Measurements from ENCODE around the gene KCNN2. TPM values are rescaled to one million over a fixed set of nuclear protein-coding genes. Genes with fewer than 3 reads are reported as not detected.

The KCNN2 gene
- total and polyA plus RNA-seq, 2 experiments from 2014 or later: not detected

DNA sequence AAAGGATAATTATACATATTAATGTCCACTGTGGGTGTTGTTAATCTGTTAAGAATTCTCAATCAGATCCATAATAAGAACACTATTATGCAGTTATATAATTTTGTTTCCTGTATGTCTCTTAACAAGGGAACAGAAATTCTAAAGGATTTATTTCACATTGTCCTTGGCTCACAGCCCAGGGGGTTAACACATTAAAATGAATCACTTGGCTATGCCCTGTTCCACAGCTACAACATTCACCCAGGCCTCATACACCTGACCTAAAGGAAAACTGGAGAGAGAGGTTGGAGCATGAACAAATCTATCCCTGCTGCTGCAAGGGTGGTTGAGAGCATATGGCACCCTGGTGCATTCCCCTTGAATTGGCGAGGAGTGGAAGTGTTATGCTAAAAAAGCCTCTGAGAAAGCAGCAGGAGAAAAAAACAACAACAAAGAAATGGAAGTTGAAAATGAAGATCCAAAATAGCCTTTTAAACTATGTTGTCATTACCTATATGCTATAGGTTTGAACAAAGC is 116.0 kb downstream of the KCNN2 start:
- in situ Hi-C loops (cut with MboI): no loop called here
- DNase-seq: no peak

DNA sequence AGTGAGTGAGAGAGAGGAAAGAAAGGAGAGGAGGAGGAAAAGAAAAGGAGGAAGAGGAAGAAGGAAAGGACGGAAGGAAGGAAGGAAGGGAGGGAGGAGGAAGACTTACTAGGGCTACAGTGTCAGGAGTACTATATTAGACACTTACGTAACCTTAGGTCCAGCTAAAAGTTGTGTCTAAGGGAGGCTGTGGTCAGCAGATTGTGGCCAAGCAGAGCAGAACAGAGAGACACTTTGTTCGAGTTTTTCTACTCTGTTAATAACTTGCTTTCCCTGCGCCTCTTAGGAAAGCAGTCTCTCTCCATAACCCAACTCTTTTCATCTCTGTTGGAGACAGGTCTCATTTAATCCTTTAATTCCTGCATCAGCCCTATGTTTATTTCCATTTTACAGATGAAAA is 138.9 kb downstream of the KCNN2 start:
- H3K27ac ChIP-seq: no peak overlapping the region
- WGBS, 2 experiments (ENCODE audit: low coverage in 1 of 2, low lambda C conversion rate in 2 of 2, missing lambda C conversion rate in 2 of 2): 35 to 37% methylated on average over 4 of the region's 4 CpGs

More for the DNA sequence above, 116.0 kb downstream of the KCNN2 start:
- no peak overlapping the region for H3K27ac ChIP-seq
- no peak overlapping the region for H3K9ac ChIP-seq
- H3K27me3 ChIP-seq (replicated peaks; ENCODE audit: insufficient read depth): no peaks in the 10 kb centered on the region
- no peak overlapping the region for H3K4me3 ChIP-seq
- no peaks in the 10 kb centered on the region for H3F3A ChIP-seq (ENCODE audit: insufficient read depth)
- no peaks in the 10 kb centered on the region for H3K79me2 ChIP-seq (ENCODE audit: insufficient read depth)
- no peaks in the 10 kb centered on the region for H3K9me3 ChIP-seq (ENCODE audit: low read depth)
- no peaks in the 10 kb centered on the region for H4K20me1 ChIP-seq (ENCODE audit: insufficient read depth)
- no peak for TF ChIP-seq EZH2 (IDR thresholded peaks at IDR 0.05; ENCODE audit: insufficient read depth, poor library complexity, severe bottlenecking)
- TF ChIP-seq EZH2phosphoT487 (IDR thresholded peaks at IDR 0.05; ENCODE audit: insufficient read depth, low read depth): no peak
- no peaks in the 10 kb centered on the region for H3K36me3 ChIP-seq (ENCODE audit: low read depth)
- H3K4me1 ChIP-seq (ENCODE audit: insufficient read depth): no peaks in the 10 kb centered on the region
- no peaks in the 10 kb centered on the region for H3K9me2 ChIP-seq (ENCODE audit: insufficient read depth)
- 0% methylated on average over 1 of the region's 1 CpG for WGBS, 2 experiments (ENCODE audit: low coverage in 1 of 2, low lambda C conversion rate in 2 of 2, missing lambda C conversion rate in 2 of 2)
- no peak overlapping the region for H3K4me2 ChIP-seq (ENCODE audit: unreplicated experiment)
- no peak overlapping the region for H2AFZ ChIP-seq

DNA sequence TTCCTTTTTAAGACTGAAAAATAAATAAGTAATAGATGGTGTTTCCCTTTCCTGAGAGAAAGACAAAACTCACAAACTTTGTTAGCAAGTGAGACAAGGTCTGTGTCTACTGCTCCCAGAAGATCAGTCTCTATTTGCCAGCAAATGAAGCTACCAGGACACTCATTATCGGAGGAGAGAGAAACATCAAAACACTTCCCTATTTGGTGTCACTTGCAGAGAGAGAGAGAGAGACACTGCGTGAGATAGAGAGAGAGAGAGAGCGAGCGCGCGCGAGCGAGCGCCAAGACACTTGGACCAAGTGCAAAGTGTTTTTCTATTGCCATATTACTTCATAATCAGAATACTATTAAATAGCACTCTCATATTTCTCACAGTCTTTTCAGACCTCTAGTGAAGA is 142.7 kb downstream of the KCNN2 start:
- TF ChIP-seq EZH2phosphoT487 (IDR thresholded peaks at IDR 0.05; ENCODE audit: insufficient read depth, low read depth) (no peak), EZH2 (IDR thresholded peaks at IDR 0.05; ENCODE audit: insufficient read depth, poor library complexity, severe bottlenecking) (no peak)
- Histone ChIP-seq H3K9me2 (ENCODE audit: insufficient read depth) (no peaks in the 10 kb centered on the region), H3K79me2 (ENCODE audit: insufficient read depth) (no peaks in the 10 kb centered on the region), H3K4me3 (no peak overlapping the region), H3K27ac (no peak overlapping the region), H3K9ac (no peak overlapping the region), H3K27me3 (replicated peaks; ENCODE audit: insufficient read depth) (no peaks in the 10 kb centered on the region), H2AFZ (no peak overlapping the region), H3K36me3 (ENCODE audit: low read depth) (no peaks in the 10 kb centered on the region), H3K4me2 (ENCODE audit: unreplicated experiment) (no peak overlapping the region), H3F3A (ENCODE audit: insufficient read depth) (no peaks in the 10 kb centered on the region), H3K4me1 (ENCODE audit: insufficient read depth) (no peaks in the 10 kb centered on the region), H3K9me3 (ENCODE audit: low read depth) (no peaks in the 10 kb centered on the region), H4K20me1 (ENCODE audit: insufficient read depth) (no peaks in the 10 kb centered on the region)
- DNase-seq: no peak
- in situ Hi-C loops (cut with MboI): no loop called here
- WGBS, 2 experiments (ENCODE audit: low coverage in 1 of 2, low lambda C conversion rate in 2 of 2, missing lambda C conversion rate in 2 of 2): 63 to 71% methylated on average over 9 of the region's 9 CpGs

More for the DNA sequence above, 138.9 kb downstream of the KCNN2 start:
- Histone ChIP-seq H3K4me1 (ENCODE audit: insufficient read depth) (no peaks in the 10 kb centered on the region), H3K9me3 (ENCODE audit: low read depth) (no peaks in the 10 kb centered on the region), H3K79me2 (ENCODE audit: insufficient read depth) (no peaks in the 10 kb centered on the region), H3K9ac (no peak overlapping the region), H3K4me3 (no peak overlapping the region), H3K9me2 (ENCODE audit: insufficient read depth) (no peaks in the 10 kb centered on the region), H3F3A (ENCODE audit: insufficient read depth) (no peaks in the 10 kb centered on the region), H3K27me3 (replicated peaks; ENCODE audit: insufficient read depth) (no peaks in the 10 kb centered on the region), H4K20me1 (ENCODE audit: insufficient read depth) (no peaks in the 10 kb centered on the region), H3K4me2 (ENCODE audit: unreplicated experiment) (no peak overlapping the region), H3K36me3 (ENCODE audit: low read depth) (no peaks in the 10 kb centered on the region), H2AFZ (no peak overlapping the region)
- in situ Hi-C loops (cut with MboI): no loop called here
- DNase-seq: no peak
- TF ChIP-seq EZH2phosphoT487 (IDR thresholded peaks at IDR 0.05; ENCODE audit: insufficient read depth, low read depth) (no peak), EZH2 (IDR thresholded peaks at IDR 0.05; ENCODE audit: insufficient read depth, poor library complexity, severe bottlenecking) (no peak)

DNA sequence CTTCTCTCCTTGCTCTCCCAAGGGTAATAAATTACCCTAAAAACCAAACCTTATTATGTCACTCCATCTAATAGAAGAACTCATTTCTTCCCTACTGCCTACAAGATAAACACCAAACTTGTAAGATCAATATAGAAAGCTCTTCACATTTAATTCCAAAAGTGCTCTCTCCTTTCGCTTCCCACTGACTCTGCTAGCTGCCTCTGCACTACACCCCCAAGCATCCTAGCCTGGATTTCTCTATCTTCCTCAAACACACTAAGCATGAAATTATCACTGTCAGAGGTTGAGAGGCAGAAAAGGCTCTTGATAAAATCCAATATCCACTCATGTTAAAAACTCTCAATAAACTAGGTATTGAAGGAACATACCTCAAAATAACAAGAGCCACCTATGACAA is 162.4 kb downstream of the KCNN2 start:
- no peak overlapping the region for H3K4me2 ChIP-seq (ENCODE audit: unreplicated experiment)
- no peaks in the 10 kb centered on the region for H3K9me2 ChIP-seq (ENCODE audit: insufficient read depth)
- no peaks in the 10 kb centered on the region for H3F3A ChIP-seq (ENCODE audit: insufficient read depth)
- H3K4me3 ChIP-seq: no peak overlapping the region
- H2AFZ ChIP-seq: no peak overlapping the region
- 33 to 40% methylated on average over 1 of the region's 1 CpG for WGBS, 2 experiments (ENCODE audit: low coverage in 1 of 2, low lambda C conversion rate in 2 of 2, missing lambda C conversion rate in 2 of 2)
- no peaks in the 10 kb centered on the region for H3K27me3 ChIP-seq (replicated peaks; ENCODE audit: insufficient read depth)
- DNase-seq: no peak
- no peak overlapping the region for H3K9ac ChIP-seq
- TF ChIP-seq EZH2phosphoT487 (IDR thresholded peaks at IDR 0.05; ENCODE audit: insufficient read depth, low read depth): no peak
- TF ChIP-seq EZH2 (IDR thresholded peaks at IDR 0.05; ENCODE audit: insufficient read depth, poor library complexity, severe bottlenecking): no peak
- no peaks in the 10 kb centered on the region for H3K9me3 ChIP-seq (ENCODE audit: low read depth)
- H3K79me2 ChIP-seq (ENCODE audit: insufficient read depth): no peaks in the 10 kb centered on the region
- H3K36me3 ChIP-seq (ENCODE audit: low read depth): no peaks in the 10 kb centered on the region
- H3K4me1 ChIP-seq (ENCODE audit: insufficient read depth): no peaks in the 10 kb centered on the region
- in situ Hi-C loops (cut with MboI): no loop called here
- no peak overlapping the region for H3K27ac ChIP-seq
- no peaks in the 10 kb centered on the region for H4K20me1 ChIP-seq (ENCODE audit: insufficient read depth)

DNA sequence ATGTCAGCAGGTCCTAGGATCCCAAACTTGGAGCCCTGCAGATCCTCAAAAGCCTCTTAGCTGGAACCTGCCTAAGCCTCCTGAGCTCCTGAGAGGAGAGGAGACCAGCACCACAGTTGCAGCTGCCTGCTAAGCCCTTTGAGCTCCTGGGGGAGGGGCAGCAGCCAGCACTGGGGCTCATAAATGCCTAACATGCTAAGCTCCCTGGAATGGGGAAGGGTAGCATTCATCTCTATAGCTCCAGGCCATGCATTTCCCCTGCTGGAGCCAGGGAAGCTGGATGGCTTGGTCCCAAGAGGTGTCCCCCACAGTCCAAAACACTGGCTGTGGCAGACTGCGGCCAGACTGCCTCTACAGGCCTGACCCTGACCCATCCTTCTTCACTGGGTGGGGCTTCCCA is 182.7 kb downstream of the KCNN2 start:
- Histone ChIP-seq H3K9me3 (ENCODE audit: low read depth) (no peaks in the 10 kb centered on the region), H3K4me2 (ENCODE audit: unreplicated experiment) (no peak overlapping the region), H3K4me1 (ENCODE audit: insufficient read depth) (no peaks in the 10 kb centered on the region), H2AFZ (no peak overlapping the region), H3K79me2 (ENCODE audit: insufficient read depth) (no peaks in the 10 kb centered on the region), H3K36me3 (ENCODE audit: low read depth) (no peaks in the 10 kb centered on the region), H3K9ac (no peak overlapping the region), H3K4me3 (no peak overlapping the region), H3K27me3 (replicated peaks; ENCODE audit: insufficient read depth) (no peaks in the 10 kb centered on the region), H3F3A (ENCODE audit: insufficient read depth) (no peaks in the 10 kb centered on the region), H3K27ac (no peak overlapping the region), H4K20me1 (ENCODE audit: insufficient read depth) (no peaks in the 10 kb centered on the region), H3K9me2 (ENCODE audit: insufficient read depth) (no peaks in the 10 kb centered on the region)
- TF ChIP-seq EZH2 (IDR thresholded peaks at IDR 0.05; ENCODE audit: insufficient read depth, poor library complexity, severe bottlenecking) (no peak), EZH2phosphoT487 (IDR thresholded peaks at IDR 0.05; ENCODE audit: insufficient read depth, low read depth) (no peak)
- in situ Hi-C loops (cut with MboI): no loop called here
- WGBS, 2 experiments (ENCODE audit: low coverage in 1 of 2, low lambda C conversion rate in 2 of 2, missing lambda C conversion rate in 2 of 2): 25 to 43% methylated on average over 1 of the region's 1 CpG
- DNase-seq: no peak

Measured in GM23248 (cell line).